Glomerular endothelial cell (primary cell): ENCODE results near the gene GMFB. TPM values are rescaled to one million over a fixed set of nuclear protein-coding genes. Genes with fewer than 3 reads are reported as not detected.

Source experiments
- DNase-seq: peaks from one replicate; pipeline ENCODE4 v3.0.0-alpha.2; 2011; ENCODE audit warnings: low read depth, low spot score; ENCODE audit errors: extremely low read depth
- total RNA-seq: library from RNA; depleted of rRNA; stranded (reverse); fragments of >200 nt; gene quantifications from 2 replicates; pipeline ENCODE4 v1.2.3, GENCODE V29; 2015

GMFB gene
- total RNA-seq: 79.6 and 90.5 TPM in 2 replicates

DNA sequence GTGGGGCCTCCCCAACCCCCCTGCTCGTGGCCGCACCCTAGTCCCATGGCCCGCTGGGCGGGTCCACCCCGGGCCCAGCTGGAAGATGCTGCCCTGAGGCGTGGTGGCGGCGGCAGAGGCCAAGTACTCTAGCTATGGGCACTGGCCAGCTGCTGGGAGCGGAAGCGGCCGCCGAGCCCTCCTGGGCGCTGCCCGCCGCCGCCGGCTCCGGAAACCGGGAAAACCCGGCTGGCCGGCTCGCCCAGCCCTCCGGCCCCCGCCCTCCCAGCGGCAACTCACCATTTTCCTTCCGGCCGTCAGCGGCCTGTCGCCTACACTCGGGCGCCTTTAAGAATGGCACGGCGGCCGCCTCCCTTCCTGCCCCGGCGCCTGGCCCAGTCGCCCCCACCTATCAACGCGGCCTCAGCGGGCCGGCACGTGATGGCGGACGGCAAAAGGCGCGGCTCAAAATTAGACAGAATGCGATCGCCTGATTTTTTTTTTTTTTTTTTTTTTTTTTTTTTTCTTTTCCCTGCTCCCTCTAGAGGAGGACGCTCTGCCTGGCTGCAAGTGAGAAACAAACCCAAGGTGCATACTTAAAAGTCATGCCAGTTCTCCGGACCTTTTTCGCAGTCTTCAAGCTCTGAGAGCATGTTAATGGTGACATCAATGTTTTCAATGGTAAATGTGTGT is at the start of gene GMFB:
GMFB (minus strand) TSS at position 335 of the 672 bp plus-strand sequence; CDS start at position 282, 53 bp downstream.
- no peak for DNase-seq

DNA sequence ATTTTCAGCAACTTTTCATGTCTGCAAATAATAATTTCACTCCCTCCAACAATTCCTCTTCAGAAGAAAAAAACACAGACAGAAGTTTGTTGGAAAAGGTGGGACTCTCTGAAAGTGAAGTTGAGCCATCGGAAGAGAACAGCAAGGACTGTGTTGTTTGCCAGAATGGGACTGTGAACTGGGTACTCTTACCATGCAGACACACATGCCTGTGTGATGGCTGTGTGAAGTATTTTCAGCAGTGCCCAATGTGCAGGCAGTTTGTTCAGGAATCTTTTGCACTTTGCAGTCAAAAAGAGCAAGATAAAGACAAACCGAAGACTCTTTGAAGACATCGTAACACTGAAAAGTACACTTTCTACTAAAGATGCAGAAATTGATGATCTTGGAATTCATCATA is 49.3 kb upstream of the GMFB start:
- DNase-seq: no peak

DNA sequence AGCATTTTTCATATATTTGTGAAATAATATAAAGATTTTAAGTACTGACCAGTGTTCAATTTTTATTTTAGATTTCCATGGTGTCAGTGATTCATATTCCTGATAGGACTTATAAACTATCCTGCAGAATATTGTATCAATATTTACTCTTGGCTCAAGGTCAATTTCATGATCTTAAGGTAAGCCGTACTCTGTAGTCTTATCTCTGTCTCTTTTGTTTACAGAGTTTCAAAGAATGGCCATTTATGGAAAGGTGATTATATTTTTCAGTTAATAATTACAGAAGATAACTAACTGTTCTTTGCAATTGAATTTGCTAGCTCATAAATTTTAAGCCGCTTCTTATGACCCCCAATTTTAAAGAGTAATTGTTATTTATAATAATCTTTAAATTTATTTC is 48.9 kb upstream of the GMFB start:
- DNase-seq: no peak

DNA sequence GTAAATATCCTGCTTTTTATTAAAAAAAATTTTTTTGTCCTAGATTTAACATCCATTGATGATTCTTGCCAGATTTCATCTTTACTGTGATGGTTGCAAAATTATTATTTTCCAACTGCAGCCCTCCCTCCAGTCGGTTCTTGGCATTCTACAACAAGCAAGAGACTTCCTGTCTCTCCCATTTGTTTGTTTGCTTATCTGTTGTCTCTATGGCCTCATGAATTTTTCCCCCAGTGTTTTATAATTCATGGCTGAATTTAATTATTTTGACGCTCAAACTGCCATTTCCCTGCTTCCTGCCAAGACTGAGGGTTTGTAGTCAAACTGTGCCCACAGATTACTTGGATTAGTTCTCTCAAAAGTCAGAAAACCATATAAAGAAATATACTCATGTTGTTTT is 46.9 kb upstream of the GMFB start:
- no peak for DNase-seq

DNA sequence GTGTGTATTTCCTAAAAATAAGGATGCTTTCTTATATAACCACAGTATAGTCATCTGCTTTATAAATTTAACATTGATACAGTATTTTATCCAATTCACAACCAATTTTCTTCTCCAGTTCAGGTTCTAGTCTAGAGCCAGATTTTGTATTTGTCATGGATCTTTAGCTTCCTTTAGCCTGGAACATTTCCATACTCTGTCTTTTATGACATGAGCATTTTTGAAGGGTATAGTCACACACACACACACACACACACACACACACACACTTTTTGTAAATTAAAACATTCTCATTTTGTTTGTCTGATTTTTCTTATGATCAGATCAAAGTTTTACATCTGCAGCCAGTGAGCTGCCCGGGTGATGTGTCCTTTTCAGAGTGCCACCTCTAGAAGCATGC is 46.3 kb upstream of the GMFB start:
- DNase-seq: no peak

DNA sequence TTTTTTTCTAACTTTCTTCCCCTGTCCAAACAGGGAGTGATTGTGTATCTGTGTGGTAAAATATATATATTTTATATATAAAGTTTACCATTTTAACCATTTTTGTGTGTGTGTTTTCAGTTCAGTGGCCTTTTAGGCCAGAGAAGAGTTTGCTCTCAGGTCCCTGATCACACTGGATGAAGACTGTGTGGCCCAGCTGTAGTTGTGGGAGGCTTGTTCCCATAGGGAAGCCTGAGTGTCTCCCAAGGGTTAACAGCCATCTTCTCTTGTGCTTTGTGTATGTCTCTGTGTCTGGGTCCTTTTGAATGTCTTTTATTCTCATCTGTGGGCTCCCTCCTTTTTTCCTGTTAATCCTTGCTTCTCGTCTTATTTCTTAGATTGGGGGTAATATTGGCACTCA is 44.3 kb upstream of the GMFB start:
- no peak for DNase-seq

DNA sequence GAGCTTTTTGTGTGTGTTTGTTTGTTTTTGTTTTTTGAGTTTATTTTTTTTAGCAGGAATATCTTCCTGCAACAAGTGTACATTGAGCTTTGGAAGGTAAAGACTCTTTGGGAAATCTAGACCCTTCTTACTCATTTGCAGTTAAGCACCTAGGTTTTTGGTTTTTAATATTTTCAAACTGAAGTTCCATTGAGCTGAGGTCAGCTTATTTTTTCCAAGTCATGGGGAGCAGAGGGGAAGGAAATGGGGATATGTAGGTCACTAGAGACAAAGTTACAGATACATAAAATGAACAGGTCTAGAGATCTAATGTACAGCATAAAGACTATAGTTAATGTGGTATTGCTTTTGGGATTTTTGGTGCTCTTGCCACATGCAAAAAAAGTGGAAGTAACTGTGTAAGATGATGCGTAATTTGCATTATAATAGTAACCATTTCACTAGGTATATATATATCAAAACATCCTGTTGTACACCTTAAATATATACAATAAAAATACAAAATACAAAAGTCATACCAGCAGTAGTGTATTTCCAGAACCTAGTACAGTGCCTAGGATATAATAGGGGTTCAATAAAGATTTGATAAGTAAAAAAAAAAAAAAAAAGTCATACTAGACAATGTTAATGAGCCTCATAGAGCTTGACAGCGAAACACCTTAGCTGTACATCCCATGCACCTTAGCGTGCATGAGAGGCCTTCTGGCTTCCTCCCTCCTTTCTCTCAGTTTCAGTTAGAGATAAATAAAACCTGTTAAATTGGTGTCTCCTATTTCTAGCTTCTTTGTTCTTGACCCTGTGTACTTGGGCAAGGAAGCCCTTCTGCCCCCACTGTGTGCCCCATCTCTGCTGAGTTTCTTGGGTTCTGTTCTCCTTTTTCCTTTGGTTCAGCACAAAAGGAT is 43.6 kb upstream of the GMFB start:
- no peak for DNase-seq

DNA sequence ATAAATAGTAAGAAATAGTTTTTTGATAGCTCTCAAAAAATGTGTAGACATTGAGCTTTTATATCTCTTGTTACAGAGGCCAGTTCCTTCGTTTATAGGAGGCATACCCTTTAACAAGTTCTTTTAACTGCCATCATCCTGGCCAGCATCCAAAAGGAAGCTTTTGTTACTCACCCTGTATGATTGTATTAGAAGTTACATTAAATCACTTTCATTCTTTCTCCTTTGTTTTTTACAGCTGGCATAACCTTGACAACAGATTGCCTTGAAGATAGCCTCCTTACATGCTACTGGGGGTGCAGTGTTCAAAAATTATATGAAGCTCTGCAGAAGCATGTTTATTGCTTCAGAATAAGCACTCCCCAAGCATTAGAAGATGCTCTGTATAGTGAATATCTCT is 41.0 kb upstream of the GMFB start:
- peak; percentile 78 for DNase-seq

DNA sequence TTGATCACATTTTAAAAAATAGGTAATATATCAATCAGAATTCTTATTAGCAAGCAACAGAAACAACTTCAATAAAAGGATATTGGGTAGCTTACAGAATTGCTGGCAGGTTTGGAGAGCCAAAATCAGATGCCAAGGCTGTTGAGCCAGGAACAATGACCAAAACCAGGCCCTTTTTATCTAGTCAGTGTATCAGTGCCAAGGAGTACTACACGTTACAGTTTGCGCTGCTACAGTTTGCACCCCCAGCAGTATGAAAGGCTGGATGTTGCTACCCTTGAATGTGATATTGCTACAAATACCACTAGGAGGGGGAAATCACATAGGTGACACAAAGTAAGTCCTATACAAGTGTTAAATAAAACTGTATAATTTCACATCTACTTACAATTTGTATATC is 40.2 kb upstream of the GMFB start:
- DNase-seq: no peak

DNA sequence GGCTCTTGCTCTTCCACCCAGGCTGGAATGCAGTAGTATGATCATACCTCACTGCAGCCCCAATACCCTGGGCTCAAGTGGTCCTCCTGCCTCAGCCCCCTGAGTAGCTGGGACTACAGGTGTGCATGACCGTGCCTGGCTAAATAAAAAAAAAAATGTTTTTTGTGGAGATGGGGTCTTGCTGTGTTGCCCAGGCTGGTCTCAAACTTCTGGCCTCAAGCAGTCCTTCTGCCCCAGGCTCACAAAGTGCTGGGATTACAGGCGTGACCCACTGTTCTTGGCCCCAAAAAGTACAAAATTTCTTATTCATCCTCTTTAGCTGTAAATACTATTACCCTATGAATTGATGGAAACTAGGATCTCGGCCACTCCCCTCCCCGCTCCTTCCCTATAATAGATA is 35.6 kb upstream of the GMFB start:
- DNase-seq: no peak

DNA sequence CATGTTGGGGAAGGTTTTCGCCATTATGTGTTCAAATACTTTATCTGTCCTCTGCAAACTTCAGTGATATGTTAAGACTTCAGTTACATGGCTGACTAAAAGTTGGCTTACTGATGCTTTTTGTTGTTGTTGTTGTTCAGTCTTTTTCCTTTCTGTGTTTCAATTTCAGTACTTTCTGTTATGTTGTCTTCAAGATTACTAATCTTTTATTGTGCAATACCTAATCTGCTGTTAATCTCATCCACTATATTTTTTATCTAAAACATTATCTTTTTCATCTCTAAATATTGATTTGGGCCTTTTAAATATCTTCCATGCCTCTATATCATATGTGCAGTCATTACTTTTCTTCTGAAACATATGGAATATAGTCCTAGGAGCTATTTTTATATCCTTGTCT is 27.9 kb upstream of the GMFB start:
- DNase-seq: no peak

DNA sequence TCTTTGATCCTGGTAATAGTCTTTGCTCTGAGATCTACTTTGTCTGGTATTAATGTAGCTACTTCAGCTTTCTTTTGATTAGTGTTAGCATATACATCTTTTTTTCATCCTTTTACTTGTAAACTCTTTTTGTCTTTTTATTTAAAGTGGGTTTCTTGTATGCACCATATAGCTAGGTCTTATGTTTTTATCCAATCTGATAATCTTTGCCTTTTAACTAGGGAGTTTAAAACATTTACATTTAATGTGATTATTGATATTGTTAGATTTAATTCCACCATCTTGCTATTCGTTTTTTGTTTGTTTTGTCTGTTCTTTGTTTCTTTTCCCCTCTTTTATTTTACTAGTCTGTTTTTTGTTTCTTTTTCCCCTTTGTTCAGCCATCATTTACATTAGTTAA is 26.9 kb upstream of the GMFB start:
- DNase-seq: no peak

DNA sequence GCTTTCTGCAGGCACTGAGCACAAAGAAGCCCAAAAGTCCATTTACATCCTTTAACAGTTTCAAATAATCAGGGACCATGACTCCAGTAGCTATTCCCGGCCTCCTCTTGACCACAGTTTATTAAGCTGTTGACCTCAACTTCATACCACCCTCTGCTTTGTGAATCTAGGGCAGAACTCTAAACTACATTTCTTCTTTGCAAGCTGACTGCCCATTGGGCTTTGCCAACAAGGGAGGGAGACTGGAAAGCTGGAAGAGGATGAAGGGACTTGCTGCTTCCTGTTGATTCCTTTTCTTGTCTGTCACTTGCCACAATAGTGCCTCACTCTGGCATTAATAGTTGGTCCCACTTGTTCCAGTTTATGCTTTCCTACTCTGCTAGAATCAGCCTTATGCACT is 23.6 kb upstream of the GMFB start:
- DNase-seq: no peak

DNA sequence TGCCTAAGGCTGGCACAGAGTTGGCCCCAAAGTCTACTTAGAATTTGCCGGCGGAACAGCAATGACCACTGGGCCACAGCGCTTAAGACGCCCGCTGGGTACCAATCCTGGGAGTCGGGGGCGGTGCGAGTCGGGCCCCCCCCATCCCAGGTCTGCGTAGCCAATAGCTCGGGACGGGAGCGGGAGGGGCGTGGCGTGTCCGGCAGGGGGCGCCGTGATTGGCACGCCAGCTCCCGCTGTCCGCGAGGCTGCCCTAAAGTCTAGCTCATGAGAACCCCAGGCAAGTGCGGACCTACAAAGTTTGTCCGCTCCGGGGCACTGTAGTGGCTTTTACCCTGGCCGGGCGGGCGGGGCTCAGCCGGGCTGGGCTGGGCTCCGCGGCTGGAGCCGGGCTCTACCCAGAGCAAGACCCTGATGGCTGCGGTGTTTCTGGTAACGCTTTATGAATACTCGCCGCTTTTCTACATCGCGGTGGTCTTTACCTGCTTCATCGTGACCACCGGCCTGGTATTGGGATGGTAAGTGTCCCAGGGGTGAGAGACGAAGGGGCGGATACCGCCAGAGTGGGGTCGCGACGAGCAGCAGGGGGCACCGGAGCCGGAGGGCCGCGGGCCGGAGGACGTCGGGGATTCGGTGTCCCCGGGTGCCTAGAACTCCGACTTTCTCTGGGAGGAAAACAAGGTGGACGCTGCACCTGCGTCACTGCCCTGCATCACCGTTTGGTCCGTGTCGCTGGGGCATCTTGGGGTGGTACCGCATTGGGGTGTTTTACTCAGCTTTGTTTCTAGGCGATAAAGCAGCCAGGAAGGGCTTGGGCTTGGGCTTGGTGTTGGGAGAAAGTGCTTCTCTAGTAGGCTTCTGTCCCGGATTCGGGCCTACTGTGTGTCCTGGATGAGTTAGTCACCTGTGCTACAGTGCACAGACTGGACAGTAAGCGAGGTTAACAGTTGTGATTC is 21.0 kb upstream of the GMFB start, which contains the start of gene CGRRF1:
CGRRF1 (plus strand) TSS at position 361 of the 956 bp plus-strand sequence; CDS start at position 415, 54 bp downstream.
- DNase-seq: peak; percentile 80

DNA sequence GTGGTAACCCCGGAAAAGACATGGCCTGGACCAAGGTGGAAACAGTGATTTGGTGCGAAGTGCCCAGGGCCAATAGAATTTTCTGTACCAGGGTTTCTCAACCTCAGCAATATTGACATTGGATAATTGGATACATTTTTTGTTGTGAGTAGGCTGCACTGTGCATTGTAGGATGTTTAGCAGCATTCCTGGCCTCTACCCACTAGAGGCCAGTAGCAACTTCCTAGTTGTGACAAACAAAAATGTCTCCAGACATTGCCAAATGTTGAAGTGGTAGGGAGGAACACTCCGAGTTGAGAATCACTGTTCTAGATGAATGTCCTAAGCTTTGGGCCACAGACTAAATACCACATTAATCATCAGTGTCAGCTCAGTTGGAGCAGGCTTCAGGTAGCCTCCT is 14.7 kb upstream of the GMFB start:
- no peak for DNase-seq

DNA sequence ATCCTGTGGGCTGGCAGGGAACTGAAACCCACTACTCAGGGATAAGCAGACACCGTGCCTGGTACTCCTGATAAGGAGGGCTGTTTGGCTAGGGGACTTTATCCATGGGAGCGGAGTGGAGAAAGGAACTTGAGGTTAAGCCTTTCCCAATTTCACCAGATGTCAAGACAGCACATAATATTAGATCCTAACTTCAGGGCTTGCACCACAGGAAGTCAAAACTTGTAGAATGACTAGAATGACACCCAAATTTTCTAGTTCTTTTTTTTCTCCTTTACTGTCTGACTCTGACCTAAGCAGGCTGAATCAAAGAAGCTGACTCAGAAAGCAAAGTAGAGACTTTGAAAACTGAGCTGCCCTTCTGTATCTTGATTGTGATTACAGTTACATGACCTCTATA is 13.8 kb upstream of the GMFB start:
- no peak for DNase-seq

DNA sequence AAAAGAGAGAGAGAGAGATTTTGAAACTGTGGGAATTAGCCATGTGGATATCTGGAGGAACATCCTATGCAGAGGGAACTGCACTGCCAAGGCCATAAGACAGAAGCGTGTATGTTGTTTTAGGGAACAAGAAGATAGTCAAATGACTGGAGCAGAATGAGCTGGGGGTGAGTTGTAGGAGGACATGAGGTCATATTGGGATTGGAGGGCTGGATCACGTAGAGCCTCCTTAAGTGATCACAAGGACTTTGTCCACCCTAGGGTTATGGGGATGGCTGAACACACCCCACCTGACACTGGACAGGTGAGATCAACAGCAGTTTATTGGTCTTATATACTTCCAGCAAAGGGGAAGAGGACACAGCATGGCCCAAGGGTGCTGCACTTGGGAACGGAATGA is 12.7 kb upstream of the GMFB start:
- DNase-seq: no peak

DNA sequence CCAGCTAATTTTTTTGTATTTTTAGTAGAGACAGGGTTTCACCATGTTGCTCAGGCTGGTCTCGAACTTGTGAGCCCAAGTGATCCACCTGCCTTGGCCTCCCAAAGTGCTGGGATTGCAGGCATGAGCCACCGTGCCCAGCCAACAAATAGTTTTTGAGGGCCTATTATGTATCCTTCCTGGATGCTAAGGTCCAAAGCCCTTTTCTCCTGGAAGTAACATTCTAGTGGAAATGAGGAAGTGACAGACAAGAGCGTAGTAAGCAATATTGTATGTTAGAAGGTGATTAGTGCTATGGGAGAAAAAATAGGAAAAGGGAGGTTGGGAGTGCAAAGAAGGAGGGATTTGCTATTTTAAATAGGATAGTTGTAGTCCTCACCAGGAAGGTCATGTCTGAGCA is 12.0 kb upstream of the GMFB start:
- DNase-seq: no peak

DNA sequence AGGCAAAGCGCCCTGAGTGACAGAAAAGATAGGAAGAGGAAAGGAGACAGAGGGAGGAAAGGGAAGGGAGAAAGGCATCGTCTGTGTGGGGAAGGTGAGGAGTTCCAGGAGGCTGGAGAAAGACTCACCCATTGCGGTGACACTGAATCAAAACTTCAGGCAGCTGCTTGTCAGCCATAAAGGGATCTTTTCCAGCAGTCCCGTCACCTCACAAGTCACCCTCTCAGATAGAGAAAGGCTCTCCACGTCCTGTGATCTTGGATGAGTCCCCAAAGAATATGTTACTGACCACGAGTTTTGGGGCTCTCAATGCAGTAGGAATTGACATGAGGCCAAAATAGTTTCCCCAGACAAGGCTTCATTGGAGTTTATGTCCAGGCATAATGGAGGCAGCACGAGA is 9.8 kb upstream of the GMFB start:
- no peak for DNase-seq

DNA sequence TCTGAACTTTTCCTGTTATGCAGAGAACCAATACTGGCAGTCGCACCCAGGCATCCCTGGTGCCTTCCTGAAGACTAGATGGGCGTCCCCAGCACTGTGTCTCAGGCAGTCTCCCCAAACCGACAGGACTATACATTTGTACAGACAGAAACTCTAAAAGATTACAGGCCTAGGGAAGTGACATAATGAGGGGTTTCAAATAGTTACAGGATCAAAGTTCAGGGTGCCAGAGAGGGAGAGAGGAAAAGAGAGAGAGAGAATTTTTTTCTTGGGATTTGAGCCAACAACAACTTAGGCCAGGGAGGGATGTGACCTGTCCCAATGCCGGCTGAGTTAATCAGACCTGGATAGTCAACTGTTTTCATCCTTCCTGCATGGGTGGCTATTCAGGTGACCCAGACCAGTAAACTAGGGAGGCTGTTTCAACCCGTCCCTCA is 9.3 kb upstream of the GMFB start:
- DNase-seq: no peak

DNA sequence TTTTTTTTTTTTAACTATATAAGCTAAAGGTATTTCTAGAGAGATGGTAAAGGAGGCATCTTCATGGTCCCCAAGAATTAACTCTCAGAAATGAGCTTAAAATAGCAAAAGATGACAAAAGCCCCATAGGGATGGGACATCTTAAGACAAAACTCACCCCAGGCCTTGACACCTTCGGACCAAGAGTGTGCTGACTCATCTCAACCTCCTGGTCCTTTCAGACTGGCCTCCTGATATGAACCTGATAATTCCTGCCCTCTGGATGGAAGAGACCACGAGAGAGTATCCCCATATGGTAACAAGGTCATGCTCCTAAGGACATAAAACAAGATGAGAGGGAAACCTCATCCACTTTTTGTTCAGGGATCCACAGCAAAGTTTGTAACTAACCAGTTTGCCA is 8.4 kb upstream of the GMFB start:
- no peak for DNase-seq
